ENCODE results near the gene AEBP2.

GRCh38 chr12:19527866-19528265 lies 88.6 kb downstream of the AEBP2 start:
- TF ChIP-seq TAF1 (IDR thresholded peaks at IDR 0.05; ENCODE audit: low read depth, low read length) = no peak
- no peak for TF ChIP-seq POLR2A (IDR thresholded peaks at IDR 0.05; ENCODE audit: low read depth, low read length)
- no peak for TF ChIP-seq POLR2AphosphoS5 (IDR thresholded peaks at IDR 0.05; ENCODE audit: low read depth, low read length)
- no peak for TF ChIP-seq POU2F2 (IDR thresholded peaks at IDR 0.05; ENCODE audit: low read depth, low read length)
- no peak for TF ChIP-seq SPI1 (IDR thresholded peaks at IDR 0.05; ENCODE audit: low read depth, low read length)
- no peak for TF ChIP-seq PAX5 (IDR thresholded peaks at IDR 0.05; ENCODE audit: insufficient read depth, low read length, severe bottlenecking)
